Nephron (organoid): ENCODE measurements around the gene CAV1.

ENCODE experiments used
- H3K27ac Mint-ChIP-seq, 3 experiments: 2 replicates each; pipeline ENCODE4 v1.8.0; 2020; ENCODE audit warnings: mixed read lengths in 3 of 3, mild to moderate bottlenecking in 2 of 3, moderate library complexity in 1 of 3
- H3K27me3 Mint-ChIP-seq: 2 replicates; pipeline ENCODE4 v1.8.0; 2021; ENCODE audit warnings: low read depth, mild to moderate bottlenecking, moderate library complexity, mixed read lengths
- H3K36me3 Mint-ChIP-seq: 2 replicates; pipeline ENCODE4 v1.8.0; 2020; ENCODE audit warnings: low read depth, mixed read lengths
- H3K4me1 Mint-ChIP-seq: 2 replicates; pipeline ENCODE4 v1.8.0; 2020; ENCODE audit warnings: mixed read lengths
- H3K4me3 Mint-ChIP-seq, 3 experiments: 2 replicates each; pipeline ENCODE4 v1.8.0; 2020; ENCODE audit warnings: mild to moderate bottlenecking in 3 of 3, mixed read lengths in 3 of 3, moderate library complexity in 2 of 3
- H3K9me3 Mint-ChIP-seq: 2 replicates; pipeline ENCODE4 v1.8.0; 2020; ENCODE audit warnings: mixed read lengths
- CTCF ChIP-seq, 3 experiments: fragments of 200-600 bp; sonication (generic); IDR thresholded peaks; one replicate each; pipeline ENCODE4 v1.5.0; 2021; ENCODE audit warnings: antibody characterized with exemption in 3 of 3; ENCODE audit not compliant: unreplicated experiment in 3 of 3

CAV1 gene

GRCh38 chr7:116490351-116490750 lies 34.5 kb upstream of the CAV1 start:
- Mint-ChIP-seq H3K36me3 (no peaks in the 10 kb centered on the region), H3K9me3 (no peaks in the 10 kb centered on the region), H3K4me3 (no peak overlapping the region), H3K27ac (no peak overlapping the region), H3K27me3 (no peaks in the 10 kb centered on the region), H3K4me1 (peaks cover 10% of the 10 kb centered on the region)
- TF ChIP-seq CTCF (IDR thresholded peaks at IDR 0.05; ENCODE audit: unreplicated experiment in 3 of 3): no peak

GRCh38 chr7:116491887-116492653 lies 32.8 kb upstream of the CAV1 start:
- no peak overlapping the region for H3K27ac Mint-ChIP-seq
- H3K4me3 Mint-ChIP-seq: no peak overlapping the region
- H3K27me3 Mint-ChIP-seq: peaks cover 5% of the 10 kb centered on the region
- H3K4me1 Mint-ChIP-seq: peaks cover 10% of the 10 kb centered on the region
- no peaks in the 10 kb centered on the region for H3K36me3 Mint-ChIP-seq
- no peaks in the 10 kb centered on the region for H3K9me3 Mint-ChIP-seq
- TF ChIP-seq CTCF (IDR thresholded peaks at IDR 0.05; ENCODE audit: unreplicated experiment in 3 of 3): no peak

- peaks cover 10% of the 10 kb centered on the region for H3K4me1 Mint-ChIP-seq
- H3K4me3 Mint-ChIP-seq: no peak overlapping the region
- H3K36me3 Mint-ChIP-seq: no peaks in the 10 kb centered on the region
- H3K27ac Mint-ChIP-seq: no peak overlapping the region
- no peaks in the 10 kb centered on the region for H3K9me3 Mint-ChIP-seq
- no peak for TF ChIP-seq CTCF (IDR thresholded peaks at IDR 0.05; ENCODE audit: unreplicated experiment in 3 of 3)
- peaks cover 5% of the 10 kb centered on the region for H3K27me3 Mint-ChIP-seq
Measured at GRCh38 chr7:116492654-116493109, 32.2 kb upstream of the CAV1 start.

- H3K27me3 Mint-ChIP-seq: peaks cover 9% of the 10 kb centered on the region
- TF ChIP-seq CTCF (IDR thresholded peaks at IDR 0.05; ENCODE audit: unreplicated experiment in 3 of 3): no peak
- H3K9me3 Mint-ChIP-seq: no peaks in the 10 kb centered on the region
- H3K36me3 Mint-ChIP-seq: no peaks in the 10 kb centered on the region
- H3K27ac Mint-ChIP-seq: no peak overlapping the region
- no peak overlapping the region for H3K4me3 Mint-ChIP-seq
- H3K4me1 Mint-ChIP-seq: peaks cover 10% of the 10 kb centered on the region
Measured at GRCh38 chr7:116493449-116493848, 31.4 kb upstream of the CAV1 start.

- H3K27me3 Mint-ChIP-seq: peaks cover 17% of the 10 kb centered on the region
- peaks cover 3% of the 10 kb centered on the region for H3K36me3 Mint-ChIP-seq
- peaks cover 10% of the 10 kb centered on the region for H3K4me1 Mint-ChIP-seq
- H3K27ac Mint-ChIP-seq: no peak overlapping the region
- H3K4me3 Mint-ChIP-seq: no peak overlapping the region
- peaks cover 2% of the 10 kb centered on the region for H3K9me3 Mint-ChIP-seq
- TF ChIP-seq CTCF (IDR thresholded peaks at IDR 0.05; ENCODE audit: unreplicated experiment in 3 of 3): no peak
Measured at GRCh38 chr7:116494472-116494871, 30.4 kb upstream of the CAV1 start.

- Mint-ChIP-seq H3K27ac (no peak overlapping the region), H3K4me1 (peaks cover 16% of the 10 kb centered on the region), H3K27me3 (peaks cover 25% of the 10 kb centered on the region), H3K4me3 (no peak overlapping the region), H3K9me3 (peaks cover 2% of the 10 kb centered on the region), H3K36me3 (peaks cover 3% of the 10 kb centered on the region)
- no peak for TF ChIP-seq CTCF (IDR thresholded peaks at IDR 0.05; ENCODE audit: unreplicated experiment in 3 of 3)
Measured at GRCh38 chr7:116495736-116496135, 29.1 kb upstream of the CAV1 start.
